ENCODE data around the gene CYP46A1.
A peak's percentile ranks its signal among the peaks of the same experiment; 100 is the strongest.

CYP46A1 gene

DNA sequence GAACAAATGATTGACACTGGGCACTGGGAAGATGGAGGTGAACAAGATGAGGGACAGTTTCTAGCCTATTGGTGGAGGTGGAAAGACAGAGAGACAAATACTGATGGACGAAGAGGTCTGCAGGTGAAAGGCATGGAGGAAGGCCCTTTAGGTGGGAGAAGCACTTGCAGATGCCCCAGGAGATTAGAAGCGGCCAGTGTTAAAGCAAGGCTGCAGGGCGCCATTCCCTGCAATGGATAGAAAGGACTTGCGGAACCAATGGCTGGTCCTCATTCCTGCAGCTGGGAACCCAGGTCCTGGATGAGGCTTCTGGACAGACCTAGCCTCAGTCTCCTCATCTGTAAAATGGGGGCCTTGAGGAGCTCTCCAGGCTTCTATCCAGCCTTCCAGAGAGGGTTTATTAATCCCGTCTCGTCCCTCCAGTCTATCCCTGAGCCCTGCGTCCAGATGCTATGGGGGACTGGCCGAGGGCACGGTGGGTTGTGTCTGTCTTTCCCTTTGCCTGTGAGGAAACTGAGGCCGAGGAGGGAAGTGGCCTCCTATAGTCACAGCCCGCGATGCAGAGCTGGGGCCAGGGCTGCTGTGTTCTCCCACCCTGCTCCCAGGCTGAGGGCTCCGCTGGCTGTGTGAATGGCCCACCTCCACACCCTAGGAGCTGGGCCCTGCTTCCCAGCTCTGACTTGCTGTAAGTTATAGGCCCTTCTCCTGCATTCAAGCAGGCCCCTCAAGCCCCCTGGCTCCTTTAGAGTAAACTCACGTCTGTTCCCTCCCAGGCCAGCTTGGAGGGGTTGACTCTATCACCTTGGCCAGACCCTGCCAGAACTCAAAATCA lies 33.0 kb downstream of the CYP46A1 start:
- Mint-ChIP-seq H3K36me3 (no peaks in the 10 kb centered on the region), H3K9me3 (no peaks in the 10 kb centered on the region), H3K27me3 (peaks cover 20% of the 10 kb centered on the region), H3K27ac (no peak overlapping the region), H3K4me1 (no peaks in the 10 kb centered on the region), H3K4me3 (no peak overlapping the region)
- CTCF ChIA-PET, result interaction anchor here (0.6 to 1.3 kb wide), 2 partner anchors 33 to 168 kb away, joined by 3 read pairs; partner anchors contain the start of gene CYP46A1
- DNase-seq, result no peak

DNA sequence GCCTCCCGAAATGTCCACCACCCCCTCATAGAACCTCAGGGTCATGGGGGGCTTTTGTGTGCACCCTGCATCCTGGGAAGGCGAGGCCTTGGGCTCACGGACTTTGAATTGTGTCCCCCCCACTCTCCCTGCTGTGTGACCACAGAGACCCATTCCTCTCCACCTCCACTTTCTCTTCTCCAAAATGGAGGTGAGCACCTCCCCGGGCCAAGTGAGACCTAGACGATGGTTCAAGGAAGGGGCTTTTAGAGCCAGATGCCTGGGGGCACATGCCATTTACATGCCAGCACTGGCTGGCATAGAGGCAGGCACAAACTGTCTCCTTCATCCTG lies 33.5 kb downstream of the CYP46A1 start:
- H3K9me3 Mint-ChIP-seq, result no peaks in the 10 kb centered on the region
- H3K4me1 Mint-ChIP-seq, result no peaks in the 10 kb centered on the region
- H3K27ac Mint-ChIP-seq, result no peak overlapping the region
- H3K36me3 Mint-ChIP-seq, result no peaks in the 10 kb centered on the region
- peaks cover 20% of the 10 kb centered on the region for H3K27me3 Mint-ChIP-seq
- no peak overlapping the region for H3K4me3 Mint-ChIP-seq
- CTCF ChIA-PET, result interaction anchor here (0.9 kb wide), 1 partner anchor 12 kb away, joined by 3 read pairs; no protein-coding TSS in a partner anchor
- DNase-seq, result no peak

DNA sequence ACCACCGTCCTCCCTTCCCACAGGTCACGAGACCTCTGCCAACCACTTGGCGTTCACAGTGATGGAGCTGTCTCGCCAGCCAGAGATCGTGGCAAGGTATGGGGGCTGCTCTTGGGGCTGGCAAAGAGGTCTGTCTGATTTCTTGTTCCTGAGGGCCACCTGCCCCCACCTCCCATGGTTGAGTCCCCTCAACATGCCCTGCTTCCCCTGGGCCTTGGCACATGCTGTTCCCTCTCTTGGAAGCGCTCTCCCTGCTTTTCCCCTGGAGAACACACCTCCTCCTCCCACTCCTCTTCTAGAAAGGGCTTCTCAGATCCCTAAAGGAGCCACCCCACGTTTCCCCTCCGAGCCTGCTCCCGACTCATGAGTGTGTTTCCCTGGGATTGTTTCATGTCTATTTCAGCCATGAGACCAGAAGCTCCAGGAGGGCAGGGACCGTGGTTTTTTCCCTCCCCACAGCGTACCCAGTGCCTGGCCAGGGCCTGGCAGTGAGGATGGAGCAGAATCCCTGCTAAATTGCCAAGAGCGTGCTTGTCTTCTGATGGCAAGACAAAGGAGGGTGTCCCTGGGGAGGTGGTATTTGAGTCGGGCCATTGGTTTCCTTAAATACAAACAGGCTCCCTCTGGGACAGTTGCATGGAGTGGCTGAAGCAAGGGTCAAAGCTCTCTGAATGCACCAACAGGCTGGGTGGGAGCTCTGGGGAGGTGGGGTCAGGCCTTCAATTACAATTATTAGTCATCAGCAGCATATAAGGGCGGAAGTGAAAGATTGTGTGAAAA lies 34.1 kb downstream of the CYP46A1 start:
- CTCF ChIA-PET, result interaction anchor here (0.9 kb wide), 1 partner anchor 11 kb away, joined by 3 read pairs; no protein-coding TSS in a partner anchor
- H3K27me3 Mint-ChIP-seq, result peaks cover 20% of the 10 kb centered on the region
- H3K27ac Mint-ChIP-seq, result peak overlapping the region; percentile 29
- H3K4me3 Mint-ChIP-seq, result no peak overlapping the region
- no peaks in the 10 kb centered on the region for H3K36me3 Mint-ChIP-seq
- no peaks in the 10 kb centered on the region for H3K4me1 Mint-ChIP-seq
- no peak for DNase-seq
- no peaks in the 10 kb centered on the region for H3K9me3 Mint-ChIP-seq

DNA sequence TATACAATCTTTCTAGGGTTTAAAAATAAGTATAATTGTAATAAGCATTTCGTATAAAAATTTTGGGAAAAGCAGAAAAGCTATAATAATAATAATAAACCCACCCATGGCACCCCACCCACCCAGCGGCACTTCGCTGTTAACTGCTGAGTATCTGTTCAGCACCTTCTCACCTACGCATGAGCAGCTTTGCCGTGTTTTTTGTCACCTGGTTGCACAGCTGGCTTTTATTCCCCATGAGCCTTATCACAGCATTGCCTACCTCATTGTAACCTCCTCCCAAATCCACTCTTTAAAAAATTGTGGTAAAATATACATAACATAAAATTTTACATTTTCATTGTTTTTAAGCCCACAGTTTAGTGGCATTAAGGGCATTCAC lies 34.7 kb downstream of the CYP46A1 start:
- CTCF ChIA-PET, result interaction anchor here (0.9 kb wide), 1 partner anchor 11 kb away, joined by 3 read pairs; no protein-coding TSS in a partner anchor
- H3K27ac Mint-ChIP-seq, result no peak overlapping the region
- H3K9me3 Mint-ChIP-seq, result no peaks in the 10 kb centered on the region
- DNase-seq, result no peak
- no peak overlapping the region for H3K4me3 Mint-ChIP-seq
- no peaks in the 10 kb centered on the region for H3K36me3 Mint-ChIP-seq
- peaks cover 18% of the 10 kb centered on the region for H3K27me3 Mint-ChIP-seq
- H3K4me1 Mint-ChIP-seq, result no peaks in the 10 kb centered on the region

DNA sequence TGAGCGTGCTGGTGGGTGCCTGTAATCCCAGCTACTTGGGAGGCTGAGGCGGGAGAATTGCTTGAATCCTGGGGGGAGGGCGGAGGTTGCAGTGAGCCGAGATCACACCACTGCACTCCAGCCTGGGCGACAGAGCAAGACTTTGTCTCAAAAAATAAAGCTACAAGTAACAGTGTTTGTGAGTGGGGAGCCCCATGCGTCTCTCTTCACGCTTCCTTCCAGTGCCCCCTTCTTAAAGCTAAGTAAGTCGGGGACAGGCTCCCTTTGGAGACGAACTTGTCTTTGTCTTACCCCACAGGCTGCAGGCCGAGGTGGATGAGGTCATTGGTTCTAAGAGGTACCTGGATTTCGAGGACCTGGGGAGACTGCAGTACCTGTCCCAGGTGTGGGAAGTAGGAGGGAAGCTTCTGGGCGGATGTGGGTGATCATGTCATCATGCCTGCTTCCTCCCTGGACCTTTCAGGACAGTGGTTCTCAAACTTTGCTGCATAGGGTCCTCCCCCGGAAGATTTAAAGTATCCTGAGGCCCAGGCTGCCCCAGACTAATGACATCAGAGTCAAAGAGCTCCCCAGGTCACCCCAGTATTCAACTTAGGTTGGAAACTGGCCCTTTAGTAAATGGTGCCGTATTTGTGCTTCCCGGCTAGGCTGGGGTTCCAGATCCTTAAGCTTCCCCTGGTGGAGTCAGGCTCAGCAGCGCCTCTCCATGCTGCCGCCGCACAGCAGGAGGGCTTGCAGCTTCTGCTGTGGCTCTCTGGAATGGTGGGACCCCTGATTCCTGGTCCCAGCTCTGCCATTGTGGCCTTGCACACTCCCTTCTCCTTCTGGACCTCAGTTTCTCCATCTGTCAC lies 37.1 kb downstream of the CYP46A1 start:
- Mint-ChIP-seq H3K4me3 (no peak overlapping the region), H3K36me3 (no peaks in the 10 kb centered on the region), H3K9me3 (no peaks in the 10 kb centered on the region), H3K4me1 (no peaks in the 10 kb centered on the region), H3K27ac (no peak overlapping the region), H3K27me3 (peaks cover 32% of the 10 kb centered on the region)
- CTCF ChIA-PET, result interaction anchor here (1.4 kb wide), 1 partner anchor 10 kb away, joined by 4 read pairs; no protein-coding TSS in a partner anchor
- no peak for DNase-seq

DNA sequence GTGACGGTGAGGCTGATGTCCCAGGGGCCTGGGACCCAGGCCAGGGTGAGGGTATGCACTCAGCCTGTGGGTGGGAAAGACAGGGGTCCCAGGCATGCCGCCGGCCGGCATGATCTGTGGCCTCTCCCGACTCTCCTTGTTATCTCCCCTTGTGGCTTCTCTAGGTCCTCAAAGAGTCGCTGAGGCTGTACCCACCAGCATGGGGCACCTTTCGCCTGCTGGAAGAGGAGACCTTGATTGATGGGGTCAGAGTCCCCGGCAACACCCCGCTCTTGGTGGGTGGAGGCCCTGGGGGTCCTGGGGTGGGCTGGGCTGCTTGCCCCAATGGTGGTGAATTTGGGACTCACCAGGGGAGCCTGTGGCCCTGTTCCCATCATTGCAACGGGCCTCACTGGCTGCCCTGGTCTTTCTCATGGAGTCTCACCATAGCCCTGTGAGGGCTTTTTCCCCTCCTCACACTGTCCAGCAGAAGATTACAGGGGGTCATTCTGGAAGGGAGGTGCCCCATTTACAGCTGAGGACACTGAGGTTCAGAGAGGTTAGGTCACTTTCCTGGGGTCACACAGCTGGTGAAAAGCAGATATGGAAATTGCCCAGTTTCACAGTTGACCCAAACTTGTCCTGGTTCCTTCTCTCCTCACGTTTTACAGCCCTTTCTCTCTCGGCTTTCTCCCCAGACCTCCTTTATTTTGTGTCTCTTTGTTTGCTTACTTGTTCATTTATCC lies 37.9 kb downstream of the CYP46A1 start:
- CTCF ChIA-PET, result interaction anchor here (1.3 to 1.4 kb wide), 2 partner anchors 9 to 162 kb away, joined by 3 to 4 read pairs; no protein-coding TSS in a partner anchor
- no peaks in the 10 kb centered on the region for H3K36me3 Mint-ChIP-seq
- no peak overlapping the region for H3K27ac Mint-ChIP-seq
- H3K9me3 Mint-ChIP-seq, result no peaks in the 10 kb centered on the region
- no peak overlapping the region for H3K4me3 Mint-ChIP-seq
- no peak for DNase-seq
- no peaks in the 10 kb centered on the region for H3K4me1 Mint-ChIP-seq
- peaks cover 40% of the 10 kb centered on the region for H3K27me3 Mint-ChIP-seq

DNA sequence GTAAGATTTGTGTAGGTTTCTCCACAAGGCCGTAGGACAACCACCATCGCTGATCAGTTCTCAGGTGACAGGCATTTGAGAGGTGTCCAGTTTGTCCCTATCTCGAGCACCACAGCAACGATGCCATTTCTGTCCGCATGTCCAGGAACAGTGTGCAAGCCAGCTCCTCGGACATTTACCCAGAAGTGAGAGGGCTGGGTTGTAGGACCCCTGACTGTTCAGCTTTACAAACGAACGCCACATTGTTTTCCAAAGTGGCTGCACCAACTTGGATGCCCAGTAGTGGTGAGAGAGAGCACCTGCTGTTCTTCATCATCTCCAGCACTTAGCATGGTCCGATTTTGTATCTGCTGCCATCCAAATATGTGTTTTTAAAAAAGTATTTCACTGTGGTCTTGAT lies 38.6 kb downstream of the CYP46A1 start:
- Mint-ChIP-seq H3K27ac (no peak overlapping the region), H3K4me3 (no peak overlapping the region), H3K9me3 (no peaks in the 10 kb centered on the region), H3K36me3 (no peaks in the 10 kb centered on the region), H3K27me3 (peaks cover 43% of the 10 kb centered on the region), H3K4me1 (no peaks in the 10 kb centered on the region)
- CTCF ChIA-PET, result interaction anchor here (1.3 kb wide), 1 partner anchor 161 kb away, joined by 3 read pairs; no protein-coding TSS in a partner anchor
- peak; percentile 11 for DNase-seq

DNA sequence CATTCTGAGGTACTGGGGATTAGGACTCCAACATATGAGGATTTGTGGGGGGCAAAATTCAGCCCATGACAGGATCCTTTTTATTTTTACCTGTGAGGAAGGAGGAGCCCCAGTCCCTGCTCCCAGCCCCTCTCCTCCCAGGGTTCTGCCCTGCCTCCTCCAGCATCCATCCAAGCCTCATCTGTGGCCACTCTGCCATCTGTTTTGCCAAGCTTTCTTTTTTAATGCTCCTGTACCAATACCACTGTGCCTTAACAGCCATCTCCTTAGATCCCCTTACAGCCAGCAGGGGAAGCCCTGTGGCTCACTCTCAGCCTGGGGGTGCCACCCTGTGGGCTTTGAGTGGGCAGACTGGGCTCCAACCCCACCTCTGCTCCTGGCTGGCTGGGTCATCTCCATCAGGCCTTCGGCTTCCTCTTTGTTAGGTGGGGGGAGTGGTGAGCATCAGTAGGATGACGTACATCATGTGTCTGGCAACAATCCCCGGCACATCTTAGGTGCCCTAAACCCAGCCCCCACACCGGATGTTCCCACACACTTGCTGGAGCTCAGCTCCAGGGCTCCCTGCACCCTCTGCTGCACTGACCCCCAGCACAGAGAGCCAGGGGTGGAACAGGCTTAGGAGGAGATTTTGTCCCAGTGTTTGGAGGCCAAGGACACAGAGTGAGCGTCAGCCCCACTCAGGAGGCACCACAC lies 40.2 kb downstream of the CYP46A1 start:
- Mint-ChIP-seq H3K9me3 (no peaks in the 10 kb centered on the region), H3K27me3 (peaks cover 53% of the 10 kb centered on the region), H3K4me1 (no peaks in the 10 kb centered on the region), H3K4me3 (no peak overlapping the region), H3K36me3 (no peaks in the 10 kb centered on the region), H3K27ac (no peak overlapping the region)
- CTCF ChIA-PET, result interaction anchor here (1.0 kb wide), 1 partner anchor 223 kb away, joined by 3 read pairs; no protein-coding TSS in a partner anchor
- peak; percentile 17 for DNase-seq

DNA sequence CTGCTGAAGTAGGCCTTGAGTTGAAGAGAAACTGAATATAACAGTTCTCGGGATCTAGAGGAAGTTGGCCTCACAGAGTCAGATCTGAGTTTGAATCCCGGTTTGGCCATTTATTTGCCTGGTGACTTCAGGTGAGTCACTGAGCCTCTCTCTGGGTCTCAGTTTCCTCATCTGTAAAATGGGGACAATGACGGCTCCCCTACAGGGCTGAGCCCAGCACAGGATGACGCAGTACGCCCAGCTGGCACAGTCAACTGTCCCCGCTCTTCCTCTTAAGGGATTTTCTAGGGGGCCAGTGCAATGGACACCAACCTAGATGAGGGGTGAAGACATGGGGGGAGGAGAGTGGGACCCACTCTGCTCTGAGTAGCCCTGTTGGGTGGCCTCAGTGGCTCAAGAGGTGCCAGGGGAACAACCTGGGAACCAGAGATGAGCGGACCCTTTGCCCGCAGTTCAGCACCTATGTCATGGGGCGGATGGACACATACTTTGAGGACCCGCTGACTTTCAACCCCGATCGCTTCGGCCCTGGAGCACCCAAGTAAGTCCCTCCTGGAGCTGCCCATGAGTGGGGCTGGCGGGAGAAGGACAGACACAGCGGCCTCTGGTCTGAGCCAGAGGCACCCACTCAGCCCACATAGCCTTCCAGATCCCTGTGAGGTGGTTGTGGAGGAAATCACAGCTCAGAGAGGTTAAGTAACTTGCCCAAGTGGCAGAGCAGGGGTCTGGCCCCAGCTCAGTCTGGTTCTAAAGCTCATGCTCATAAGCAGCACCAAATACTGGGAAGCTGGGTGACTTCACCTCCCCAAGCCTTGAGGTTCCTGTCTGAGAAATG lies 41.1 kb downstream of the CYP46A1 start:
- peaks cover 53% of the 10 kb centered on the region for H3K27me3 Mint-ChIP-seq
- no peak overlapping the region for H3K27ac Mint-ChIP-seq
- CTCF ChIA-PET, result interaction anchor here (1.0 kb wide), 1 partner anchor 222 kb away, joined by 3 read pairs; no protein-coding TSS in a partner anchor
- no peaks in the 10 kb centered on the region for H3K4me1 Mint-ChIP-seq
- DNase-seq, result peak; percentile 14
- no peaks in the 10 kb centered on the region for H3K36me3 Mint-ChIP-seq
- no peaks in the 10 kb centered on the region for H3K9me3 Mint-ChIP-seq
- H3K4me3 Mint-ChIP-seq, result no peak overlapping the region

DNA sequence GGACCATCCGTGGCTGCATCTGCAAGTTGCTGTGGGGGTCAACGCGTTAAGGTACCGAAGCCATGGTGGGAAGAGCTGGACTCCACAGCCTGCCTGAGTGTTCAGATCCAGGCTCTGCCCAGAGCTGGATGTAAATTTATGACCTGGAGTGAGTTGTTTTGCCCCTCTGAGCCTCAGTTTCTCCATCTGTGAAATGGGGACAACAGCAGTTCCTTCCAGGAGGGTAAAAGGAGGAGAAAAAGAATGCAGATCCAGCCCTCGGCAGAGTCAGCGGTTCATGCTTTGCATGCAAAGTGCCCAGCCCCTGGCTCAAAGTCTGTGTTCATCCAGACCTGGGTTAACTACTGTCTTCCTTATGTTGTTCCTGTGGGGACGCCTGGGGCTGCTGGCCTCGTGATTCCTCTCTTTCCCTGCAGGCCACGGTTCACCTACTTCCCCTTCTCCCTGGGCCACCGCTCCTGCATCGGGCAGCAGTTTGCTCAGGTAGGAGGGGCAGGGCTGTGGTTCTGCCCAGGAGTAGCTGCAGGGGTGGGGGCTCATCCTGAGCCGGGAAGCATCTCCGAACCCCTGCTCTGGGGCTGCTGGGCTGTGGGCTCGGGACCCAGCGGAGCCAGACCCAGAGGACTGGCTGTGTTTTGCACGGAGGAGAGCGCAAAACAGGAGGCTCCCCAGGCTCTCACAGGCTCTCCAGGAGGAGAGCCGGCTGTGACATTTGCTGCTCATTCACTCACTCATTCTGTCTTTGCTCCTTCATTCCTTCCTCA lies 41.9 kb downstream of the CYP46A1 start:
- Mint-ChIP-seq H3K36me3 (no peaks in the 10 kb centered on the region), H3K4me1 (peaks cover 2% of the 10 kb centered on the region), H3K9me3 (no peaks in the 10 kb centered on the region), H3K27ac (no peak overlapping the region), H3K4me3 (no peak overlapping the region), H3K27me3 (peaks cover 59% of the 10 kb centered on the region)
- DNase-seq, result peak; percentile 11
- CTCF ChIA-PET, result no interaction called here

DNA sequence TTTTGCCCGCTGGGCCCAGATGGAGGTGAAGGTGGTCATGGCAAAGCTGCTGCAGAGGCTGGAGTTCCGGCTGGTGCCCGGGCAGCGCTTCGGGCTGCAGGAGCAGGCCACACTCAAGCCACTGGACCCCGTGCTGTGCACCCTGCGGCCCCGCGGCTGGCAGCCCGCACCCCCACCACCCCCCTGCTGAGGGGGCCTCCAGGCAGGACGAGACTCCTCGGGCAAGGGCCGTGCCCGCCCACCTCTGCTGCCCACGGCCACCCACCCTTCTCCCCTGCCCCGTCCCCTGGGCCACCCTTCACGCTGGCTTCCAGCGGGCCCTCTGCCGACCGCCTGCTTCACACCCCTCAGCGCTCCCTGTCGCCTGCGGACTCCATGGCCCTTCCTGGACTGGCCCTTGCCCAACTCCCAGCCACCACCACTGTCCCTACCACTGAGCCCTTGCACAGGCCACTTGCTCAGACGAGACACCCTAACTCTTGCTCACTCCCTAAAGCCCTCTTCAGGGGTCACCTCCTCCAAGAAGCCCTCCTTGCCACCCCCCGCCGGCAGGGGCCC lies 42.5 kb downstream of the CYP46A1 start:
- CTCF ChIA-PET, result no interaction called here
- Mint-ChIP-seq H3K27ac (no peak overlapping the region), H3K27me3 (peaks cover 66% of the 10 kb centered on the region), H3K36me3 (no peaks in the 10 kb centered on the region), H3K4me3 (no peak overlapping the region), H3K4me1 (peaks cover 2% of the 10 kb centered on the region), H3K9me3 (no peaks in the 10 kb centered on the region)
- peak; percentile 8 for DNase-seq
